Progenitor cell of endocrine pancreas (in vitro differentiated cells): ENCODE results near the gene CDH4. TPM values are rescaled to one million over a fixed set of nuclear protein-coding genes. Genes with fewer than 3 reads are reported as not detected.

Experiments used
- DNase-seq: peaks from one replicate; pipeline ENCODE4 v3.0.0; 2021; ENCODE audit warnings: low spot score; ENCODE audit not compliant: unreplicated experiment
- H3K27ac Mint-ChIP-seq: 2 replicates; pipeline ENCODE4 v1.8.0; 2021; ENCODE audit warnings: mild to moderate bottlenecking, moderate library complexity, mixed read lengths
- H3K27me3 Mint-ChIP-seq: 2 replicates; pipeline ENCODE4 v1.8.0; 2021; ENCODE audit warnings: mixed read lengths
- H3K36me3 Mint-ChIP-seq: 2 replicates; pipeline ENCODE4 v1.8.0; 2022; ENCODE audit warnings: mixed read lengths; ENCODE audit not compliant: insufficient read depth
- H3K4me1 Mint-ChIP-seq: 2 replicates; pipeline ENCODE4 v1.8.0; 2021; ENCODE audit warnings: low read depth, mixed read lengths
- H3K4me3 Mint-ChIP-seq: 2 replicates; pipeline ENCODE4 v1.8.0; 2021; ENCODE audit warnings: low read depth, mild to moderate bottlenecking, moderate library complexity, mixed read lengths
- H3K9me3 Mint-ChIP-seq: 2 replicates; pipeline ENCODE4 v1.8.0; 2021; ENCODE audit warnings: low read depth, mixed read lengths
- total RNA-seq: library from RNA; stranded (reverse); gene quantifications from 2 replicates; pipeline ENCODE4 v1.2.1, GENCODE V29; 2021
- TF ChIP-seq, protein P1 (sequence below): fragments of 200-600 bp; sonication (generic); IDR thresholded peaks from one replicate; pipeline ENCODE4 v1.5.0; 2021; ENCODE audit warnings: antibody characterized with exemption, mild to moderate bottlenecking; ENCODE audit not compliant: unreplicated experiment

CDH4 gene
- total RNA-seq, 1 donor from 2014 or later = 0.43 TPM

DNA sequence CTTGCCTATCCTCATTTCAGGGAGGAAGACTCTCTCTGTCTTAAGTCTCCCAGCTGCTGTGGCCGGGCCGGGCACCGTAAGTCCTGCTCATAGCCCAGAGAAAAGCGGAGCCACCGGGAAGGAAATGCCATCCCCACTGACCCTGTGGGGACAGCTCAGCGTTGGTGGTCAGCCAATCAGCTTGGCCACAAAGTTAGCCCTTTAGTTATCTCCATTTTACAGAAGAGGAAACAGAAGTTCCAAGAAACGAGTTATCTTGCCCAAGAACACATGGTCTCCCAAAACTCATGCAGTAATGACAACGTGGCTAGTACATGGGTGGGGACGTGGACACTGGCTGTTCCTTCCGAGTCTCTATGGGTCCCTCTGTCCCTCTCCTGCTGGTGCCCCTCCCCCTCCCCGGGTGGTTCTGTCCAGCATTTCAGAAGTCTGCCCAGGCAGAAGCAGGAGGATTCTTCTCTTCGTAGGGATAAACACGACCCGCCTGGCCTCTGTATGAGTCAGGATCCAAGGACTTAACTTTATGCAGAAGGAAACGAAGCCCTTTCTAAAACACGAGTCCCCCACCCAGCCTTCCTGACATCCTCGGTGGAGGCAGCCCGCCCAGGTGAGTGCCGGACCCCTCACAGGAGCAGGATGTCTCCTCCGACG, 273.8 kb downstream of the CDH4 start:
- no peak overlapping the region for H3K4me3 Mint-ChIP-seq
- TF ChIP-seq, protein P1, sequence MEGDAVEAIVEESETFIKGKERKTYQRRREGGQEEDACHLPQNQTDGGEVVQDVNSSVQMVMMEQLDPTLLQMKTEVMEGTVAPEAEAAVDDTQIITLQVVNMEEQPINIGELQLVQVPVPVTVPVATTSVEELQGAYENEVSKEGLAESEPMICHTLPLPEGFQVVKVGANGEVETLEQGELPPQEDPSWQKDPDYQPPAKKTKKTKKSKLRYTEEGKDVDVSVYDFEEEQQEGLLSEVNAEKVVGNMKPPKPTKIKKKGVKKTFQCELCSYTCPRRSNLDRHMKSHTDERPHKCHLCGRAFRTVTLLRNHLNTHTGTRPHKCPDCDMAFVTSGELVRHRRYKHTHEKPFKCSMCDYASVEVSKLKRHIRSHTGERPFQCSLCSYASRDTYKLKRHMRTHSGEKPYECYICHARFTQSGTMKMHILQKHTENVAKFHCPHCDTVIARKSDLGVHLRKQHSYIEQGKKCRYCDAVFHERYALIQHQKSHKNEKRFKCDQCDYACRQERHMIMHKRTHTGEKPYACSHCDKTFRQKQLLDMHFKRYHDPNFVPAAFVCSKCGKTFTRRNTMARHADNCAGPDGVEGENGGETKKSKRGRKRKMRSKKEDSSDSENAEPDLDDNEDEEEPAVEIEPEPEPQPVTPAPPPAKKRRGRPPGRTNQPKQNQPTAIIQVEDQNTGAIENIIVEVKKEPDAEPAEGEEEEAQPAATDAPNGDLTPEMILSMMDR = no peak
- H3K27me3 Mint-ChIP-seq = peaks cover 30% of the 10 kb centered on the region
- no peaks in the 10 kb centered on the region for H3K4me1 Mint-ChIP-seq
- no peaks in the 10 kb centered on the region for H3K9me3 Mint-ChIP-seq
- no peak overlapping the region for H3K27ac Mint-ChIP-seq
- DNase-seq = no peak
- H3K36me3 Mint-ChIP-seq = no peaks in the 10 kb centered on the region

DNA sequence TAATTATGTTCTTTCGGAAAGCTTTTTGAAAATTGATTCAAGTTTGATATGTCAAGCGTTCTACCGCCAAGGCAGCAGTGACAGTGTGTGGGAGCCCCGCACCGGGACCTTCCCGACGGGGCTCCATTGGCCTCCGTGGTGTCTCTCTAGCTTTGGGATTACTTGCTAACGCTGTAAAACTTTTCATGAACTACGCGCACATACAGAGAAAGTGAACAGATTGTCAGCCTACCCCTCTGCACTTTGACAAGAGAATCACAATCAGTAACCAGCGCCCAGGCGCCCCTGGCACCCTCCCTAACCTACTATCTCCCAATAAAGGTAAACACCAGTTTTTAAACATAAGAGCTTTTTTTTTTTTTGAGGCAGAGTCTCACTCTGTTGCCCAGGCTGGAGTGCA, 274.8 kb downstream of the CDH4 start:
- H3K4me1 Mint-ChIP-seq = no peaks in the 10 kb centered on the region
- no peak overlapping the region for H3K27ac Mint-ChIP-seq
- TF ChIP-seq, protein P1 = no peak
- H3K27me3 Mint-ChIP-seq = peaks cover 28% of the 10 kb centered on the region
- H3K9me3 Mint-ChIP-seq = no peaks in the 10 kb centered on the region
- H3K4me3 Mint-ChIP-seq = no peak overlapping the region
- DNase-seq = no peak
- no peaks in the 10 kb centered on the region for H3K36me3 Mint-ChIP-seq

DNA sequence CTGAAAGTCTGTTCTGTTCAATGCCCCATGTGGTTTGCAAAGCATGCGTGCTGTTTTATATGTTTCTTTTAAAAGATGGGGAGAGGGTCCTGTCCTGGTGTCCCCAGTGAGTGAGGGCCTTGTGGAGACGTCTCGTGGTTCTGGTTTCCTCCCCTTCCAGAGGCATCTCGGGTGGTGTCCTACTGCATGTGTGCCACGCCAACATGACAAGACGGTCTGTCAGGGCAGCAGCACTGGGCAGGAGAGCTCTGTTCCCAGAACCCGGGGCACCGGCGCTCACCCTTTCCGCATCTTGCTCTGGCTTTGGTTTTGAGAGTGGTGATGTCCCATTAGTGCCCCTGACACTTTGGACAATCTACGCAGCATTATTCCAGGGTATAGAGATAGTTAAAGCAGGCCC, 275.6 kb downstream of the CDH4 start:
- no peak overlapping the region for H3K4me3 Mint-ChIP-seq
- no peaks in the 10 kb centered on the region for H3K4me1 Mint-ChIP-seq
- TF ChIP-seq, protein P1 = no peak
- DNase-seq = no peak
- H3K36me3 Mint-ChIP-seq = no peaks in the 10 kb centered on the region
- peaks cover 32% of the 10 kb centered on the region for H3K27me3 Mint-ChIP-seq
- H3K27ac Mint-ChIP-seq = no peak overlapping the region
- no peaks in the 10 kb centered on the region for H3K9me3 Mint-ChIP-seq

DNA sequence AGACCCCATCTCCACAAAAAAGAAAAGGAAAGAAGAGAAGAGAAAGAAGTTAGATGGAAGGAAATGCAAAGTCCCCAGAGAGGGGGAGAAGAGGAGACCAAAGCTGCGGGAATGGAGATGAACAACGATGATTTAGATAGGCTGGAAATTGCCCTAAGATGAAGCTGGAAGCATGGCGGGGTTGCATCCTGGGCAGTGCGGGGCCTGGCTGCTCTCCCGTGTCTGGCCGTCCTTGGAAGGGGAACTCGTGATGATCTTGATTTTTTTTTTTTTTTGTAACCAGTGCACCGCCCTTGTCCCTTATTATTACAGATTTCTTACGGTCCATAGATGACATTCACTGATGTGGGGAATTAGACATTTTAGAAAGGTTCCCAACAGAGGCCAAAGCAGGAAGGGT, 276.5 kb downstream of the CDH4 start:
- peaks cover 27% of the 10 kb centered on the region for H3K27me3 Mint-ChIP-seq
- TF ChIP-seq, protein P1 = no peak
- no peaks in the 10 kb centered on the region for H3K4me1 Mint-ChIP-seq
- H3K9me3 Mint-ChIP-seq = no peaks in the 10 kb centered on the region
- no peak overlapping the region for H3K4me3 Mint-ChIP-seq
- DNase-seq = no peak
- no peaks in the 10 kb centered on the region for H3K36me3 Mint-ChIP-seq
- no peak overlapping the region for H3K27ac Mint-ChIP-seq

DNA sequence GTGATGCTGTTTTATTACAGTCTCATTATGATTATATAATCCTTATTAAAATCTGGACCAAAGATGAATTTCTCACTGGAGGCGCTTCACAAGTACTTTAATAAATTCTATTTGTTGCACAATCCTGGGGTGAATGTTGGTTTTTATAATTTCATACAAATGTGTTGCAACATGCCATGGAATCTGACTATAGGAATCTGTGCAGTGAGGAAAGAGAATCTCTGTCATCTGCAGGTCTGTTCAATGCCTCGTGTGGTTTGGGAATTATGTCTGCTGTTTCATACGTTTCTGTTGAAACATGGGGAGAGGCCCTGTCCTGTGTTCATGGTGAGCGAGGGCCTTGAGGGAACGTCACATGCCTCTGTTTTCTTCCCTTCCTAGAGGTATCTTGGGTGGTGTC, 277.3 kb downstream of the CDH4 start:
- Mint-ChIP-seq H3K27me3 (peaks cover 27% of the 10 kb centered on the region), H3K27ac (no peak overlapping the region), H3K36me3 (no peaks in the 10 kb centered on the region), H3K4me1 (no peaks in the 10 kb centered on the region), H3K4me3 (no peak overlapping the region), H3K9me3 (no peaks in the 10 kb centered on the region)
- TF ChIP-seq, protein P1 = no peak
- no peak for DNase-seq
